HG02885 (cell line): Measurements from ENCODE around the gene MTF2.

ENCODE experiments used
- ATAC-seq: cut with Tn5 transposase; IDR thresholded peaks from one replicate; pipeline ENCODE4 v1.9.1; 2021; ENCODE audit warnings: mild to moderate bottlenecking; ENCODE audit not compliant: unreplicated experiment, poor library complexity

Gene MTF2

GRCh38 chr1:93178418-93178817 lies 99.3 kb downstream of the MTF2 start:
- ATAC-seq = no peak

DNA sequence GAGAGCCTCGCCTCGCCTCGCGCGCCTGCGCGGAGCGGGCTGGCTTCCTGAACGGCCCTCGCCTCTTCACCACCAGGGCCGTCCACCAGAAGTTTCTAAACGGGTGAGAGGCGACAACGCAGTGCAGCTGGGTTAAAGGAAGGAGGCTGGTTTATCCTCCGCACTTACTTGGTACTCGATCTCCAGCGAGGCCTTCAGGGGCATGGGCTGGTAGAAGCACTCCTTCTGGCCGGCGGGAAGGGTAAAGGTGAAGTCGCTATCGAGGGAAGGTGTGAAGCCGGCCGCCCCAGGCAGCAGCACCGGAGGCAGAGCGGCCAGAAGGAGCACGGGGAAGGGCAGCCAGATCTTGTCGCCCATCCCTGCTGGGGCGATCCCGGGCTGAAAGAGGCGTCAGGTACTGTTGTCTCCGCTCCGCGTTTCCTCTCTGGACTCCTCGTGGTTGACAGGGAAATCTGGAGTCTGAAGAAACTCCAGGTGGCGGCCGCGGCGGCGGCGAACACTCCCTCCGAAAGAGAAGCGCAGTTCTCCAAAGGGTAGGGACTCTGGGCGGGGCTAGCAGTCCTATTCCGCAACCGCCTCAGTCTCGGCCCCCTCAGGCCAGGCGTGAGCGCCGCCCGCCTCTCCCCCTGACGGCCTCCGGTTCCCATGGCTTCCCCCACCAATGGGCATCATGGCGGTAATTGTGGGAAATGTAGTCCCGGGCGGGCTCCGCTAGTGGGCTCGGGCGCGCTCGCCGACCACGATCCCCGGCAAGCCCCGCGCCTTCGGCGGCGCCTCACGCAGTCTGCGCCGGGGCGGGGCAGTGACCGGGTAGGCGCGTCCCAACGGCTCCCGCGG lies 101.0 kb downstream of the MTF2 start, which contains the start of gene TMED5:
Gene TMED5, minus strand, starts transcription at position 528 of the 837 bp plus-strand sequence. Its CDS starts 171 bp downstream, at position 357.
- ATAC-seq = peak; percentile 88

DNA sequence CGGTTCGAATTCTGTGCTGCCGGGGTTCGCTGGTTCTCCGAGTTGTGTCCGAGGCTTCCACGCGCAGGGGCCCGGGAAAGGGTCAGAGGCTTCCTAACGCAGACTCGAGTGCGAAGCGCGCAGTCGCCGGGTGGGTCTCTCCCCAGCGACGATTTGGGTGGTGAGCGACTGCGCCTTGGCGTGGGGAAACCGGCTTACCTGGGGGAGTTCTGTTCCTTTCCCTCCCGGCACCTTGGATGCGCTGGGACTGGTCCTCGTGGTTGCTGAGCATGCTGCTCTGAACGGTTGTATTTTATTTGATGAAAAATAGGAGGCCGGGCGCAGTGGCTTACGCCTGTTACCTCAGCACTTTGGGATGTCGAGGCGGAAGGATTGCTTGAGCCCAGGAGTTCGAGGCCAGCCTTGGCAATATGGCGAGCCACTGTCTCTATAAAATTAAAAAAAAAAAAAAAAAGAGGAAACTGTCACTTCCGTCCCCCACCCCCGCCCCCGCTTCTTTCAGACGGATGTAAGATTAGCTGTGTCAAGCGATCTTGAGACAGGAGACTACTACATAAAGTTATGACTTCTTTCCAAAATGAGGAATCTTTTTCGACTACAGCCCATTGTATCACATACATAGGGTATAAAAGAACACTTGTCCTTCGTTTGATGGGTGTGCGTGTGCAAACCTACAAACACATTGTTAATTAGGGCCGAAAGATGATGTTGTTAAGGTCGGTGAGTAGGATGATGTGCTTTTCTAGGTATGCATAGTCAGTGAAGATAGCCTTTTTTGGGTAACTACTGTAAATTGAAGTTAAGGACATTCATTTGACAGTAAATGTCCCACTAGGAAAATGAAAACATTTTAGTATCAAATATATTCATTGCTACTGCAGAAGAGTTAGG lies 101.9 kb downstream of the MTF2 start, which contains the start of gene CCDC18:
Gene CCDC18, plus strand, starts transcription at position 2 of the 891 bp plus-strand sequence. CDS start 2,638 bp downstream, outside the sequence.
- ATAC-seq = peak; percentile 7

DNA sequence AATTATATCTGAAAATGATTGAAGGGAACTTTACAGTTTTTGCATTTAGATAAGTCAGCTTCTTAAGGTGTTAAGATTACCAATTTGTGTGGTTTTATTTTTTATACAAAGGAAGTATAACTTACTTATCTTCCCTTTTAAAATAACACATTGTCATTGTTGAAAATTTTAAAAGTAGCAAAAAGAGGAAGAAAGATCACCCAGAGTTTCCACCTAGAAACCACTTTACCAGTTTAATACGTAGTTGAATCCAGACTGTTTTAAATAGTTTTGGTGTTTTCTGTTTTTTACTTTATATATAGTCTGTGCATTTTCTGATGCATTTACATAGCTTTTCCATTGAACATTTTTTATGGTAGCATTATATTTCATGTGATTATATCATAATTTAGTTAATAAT lies 107.6 kb downstream of the MTF2 start:
- ATAC-seq = peak; percentile 49
